Ectodermal cell (in vitro differentiated cells): ENCODE results near the gene ZNF160. TPM values are rescaled to one million over a fixed set of nuclear protein-coding genes. Genes with fewer than 3 reads are reported as not detected.
"Not testable (repeated sequence)": the region's sequence is repeated elsewhere in the genome, so short reads cannot be mapped to it uniquely, and the experiment has no call there.

Experiments used
- H3K27ac ChIP-seq: 2 replicates; pipeline ENCODE4 v1.7.0; 2013; ENCODE audit warnings: mild to moderate bottlenecking, low read depth, low read length; ENCODE audit not compliant: insufficient read depth, poor library complexity, severe bottlenecking
- H3K27me3 ChIP-seq: 2 replicates; pipeline ENCODE4 v1.7.0; 2013; ENCODE audit warnings: mild to moderate bottlenecking, low read length; ENCODE audit not compliant: insufficient read depth, control insufficient read depth, poor library complexity, severe bottlenecking
- H3K36me3 ChIP-seq: one replicate; pipeline ENCODE4 v1.7.0; 2013; ENCODE audit warnings: low read length; ENCODE audit not compliant: control insufficient read depth, insufficient read depth
- H3K4me1 ChIP-seq: one replicate; pipeline ENCODE4 v1.7.0; 2013; ENCODE audit warnings: low read length; ENCODE audit not compliant: control insufficient read depth, insufficient read depth
- H3K4me3 ChIP-seq: 2 replicates; pipeline ENCODE4 v1.7.0; 2013; ENCODE audit warnings: low read depth, low read length, control low read depth; ENCODE audit not compliant: insufficient read depth
- H3K9me3 ChIP-seq: 2 replicates; pipeline ENCODE4 v1.7.0; 2013; ENCODE audit warnings: mild to moderate bottlenecking, low read length, moderate library complexity; ENCODE audit not compliant: control insufficient read depth
- WGBS, 2 experiments: methylation state at CpG; one replicate each; pipeline ENCODE4 v1.1.7; 2013; ENCODE audit warnings: missing lambda C conversion rate in 2 of 2; 5-methylcytosine and 5-hydroxymethylcytosine counted together
- polyA plus RNA-seq, 4 experiments: library from polyadenylated mRNA; stranded (reverse); fragments of 50-300 nt; gene quantifications; one replicate each; pipeline ENCODE4 v1.2.3, GENCODE V29; 2013

The ZNF160 gene
- 42.0 TPM for polyA plus RNA-seq (2013, experiment 1 of 4)
- polyA plus RNA-seq (2013, experiment 2 of 4), result 37.3 TPM
- polyA plus RNA-seq (2013, experiment 3 of 4), result 34.3 TPM
- 31.9 TPM for polyA plus RNA-seq (2013, experiment 4 of 4)

DNA sequence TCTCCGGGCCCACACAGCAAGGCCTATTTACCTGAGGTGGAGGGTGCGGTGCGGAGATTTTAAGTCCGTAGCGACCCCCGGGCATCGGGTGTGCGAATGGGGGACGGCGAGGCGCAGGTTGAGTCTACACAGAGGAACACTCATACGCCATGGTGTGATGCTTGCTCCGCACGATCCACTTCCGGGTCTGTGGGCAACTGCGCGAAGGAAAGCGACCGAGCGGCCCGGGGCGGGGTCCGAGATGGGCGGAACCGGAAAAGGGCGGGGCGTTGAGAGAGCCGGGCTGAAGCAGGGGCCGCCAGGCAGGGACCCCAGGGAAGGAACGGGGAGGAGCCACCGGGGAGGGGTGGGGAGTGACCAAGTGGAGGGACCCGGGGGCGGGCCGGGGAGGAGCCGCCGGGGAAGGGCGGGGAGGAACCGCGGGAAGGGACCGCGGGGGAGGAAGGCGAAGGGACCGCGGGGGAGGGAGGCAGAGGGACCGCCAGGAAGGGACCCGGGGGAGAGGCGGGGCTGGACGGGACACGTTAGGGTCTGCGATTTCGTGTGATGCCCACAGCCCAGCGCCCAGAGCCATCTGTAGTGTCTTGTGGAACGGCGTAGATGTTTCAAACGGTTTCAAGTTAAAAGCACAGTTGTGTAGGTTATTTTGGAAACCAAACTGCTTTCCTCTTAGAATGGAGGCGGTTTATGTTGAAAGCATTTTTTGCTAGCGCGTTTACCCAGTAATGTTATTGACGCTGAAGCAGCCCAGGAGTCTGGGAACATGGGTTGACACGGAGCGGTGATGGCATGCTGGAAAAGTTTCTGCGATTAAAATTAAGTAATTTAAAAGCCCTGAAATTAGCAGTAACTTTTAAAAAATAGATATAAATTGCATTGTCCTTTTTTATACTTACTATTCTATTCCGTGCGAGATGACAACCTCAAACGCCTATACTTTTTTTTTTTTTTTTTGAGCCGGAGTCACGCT, at the start of gene ZNF160:
Gene ZNF160, minus strand, starts transcription at position 189 of the 970 bp plus-strand sequence. CDS start 17,146 bp downstream, outside the sequence.
- Histone ChIP-seq H3K36me3 (no peaks in the 10 kb centered on the region), H3K9me3 (no peaks in the 10 kb centered on the region), H3K27me3 (no peaks in the 10 kb centered on the region), H3K4me3 (peak within 1 kb of the TSS; percentile 77), H3K27ac (peak within 1 kb of the TSS; percentile 19), H3K4me1 (peaks cover 9% of the 10 kb centered on the region)
- 6% methylated on average over 66 to 67 of the region's 67 CpGs for WGBS, 2 experiments

DNA sequence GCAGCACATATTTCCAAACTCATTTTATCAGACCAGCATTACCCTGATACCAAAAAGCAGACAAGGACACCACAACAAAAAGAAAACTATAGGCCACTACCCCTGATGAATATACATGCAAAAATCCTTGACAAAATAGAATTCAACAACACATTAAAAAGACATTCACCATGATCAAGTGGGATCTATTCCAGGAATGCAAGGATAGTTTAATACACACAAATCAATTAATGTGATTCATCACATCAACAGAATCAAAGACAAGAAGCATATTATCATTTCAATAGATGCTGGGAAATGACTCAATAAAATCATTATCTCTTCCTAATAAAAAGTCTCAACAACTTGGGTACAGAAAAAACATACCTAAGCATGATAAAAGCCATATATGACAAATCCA, 44.4 kb upstream of the ZNF160 start:
- Histone ChIP-seq H3K9me3 (peaks cover 1% of the 10 kb centered on the region), H3K4me1 (no peaks in the 10 kb centered on the region), H3K36me3 (peaks cover 35% of the 10 kb centered on the region), H3K27ac (no peak overlapping the region), H3K4me3 (no peak overlapping the region), H3K27me3 (no peaks in the 10 kb centered on the region)

DNA sequence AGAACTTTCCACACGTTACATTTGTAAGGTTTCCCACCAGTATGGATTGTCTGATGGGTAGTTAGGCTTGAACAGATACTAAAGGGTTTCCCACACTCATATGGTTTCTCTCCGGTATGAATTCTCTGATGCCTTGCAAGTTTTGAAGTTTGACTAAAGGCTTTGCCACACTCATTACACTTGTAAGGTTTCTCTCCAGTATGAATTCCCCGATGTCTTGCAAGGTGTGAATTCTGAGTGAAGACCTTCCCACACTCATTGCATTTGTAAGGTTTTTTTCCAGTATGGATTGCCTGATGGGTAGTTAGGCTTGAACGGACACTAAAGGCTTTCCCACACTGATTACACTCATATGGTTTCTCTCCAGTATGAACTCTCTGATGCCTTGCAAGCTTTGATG, 37.1 kb upstream of the ZNF160 start:
- Histone ChIP-seq H3K27me3 (no peaks in the 10 kb centered on the region), H3K27ac (no peak overlapping the region), H3K4me1 (no peaks in the 10 kb centered on the region), H3K9me3 (peaks cover 15% of the 10 kb centered on the region), H3K36me3 (peaks cover 33% of the 10 kb centered on the region), H3K4me3 (no peak overlapping the region)
- WGBS, 2 experiments, result 91 to 96% methylated on average over 4 of the region's 4 CpGs

DNA sequence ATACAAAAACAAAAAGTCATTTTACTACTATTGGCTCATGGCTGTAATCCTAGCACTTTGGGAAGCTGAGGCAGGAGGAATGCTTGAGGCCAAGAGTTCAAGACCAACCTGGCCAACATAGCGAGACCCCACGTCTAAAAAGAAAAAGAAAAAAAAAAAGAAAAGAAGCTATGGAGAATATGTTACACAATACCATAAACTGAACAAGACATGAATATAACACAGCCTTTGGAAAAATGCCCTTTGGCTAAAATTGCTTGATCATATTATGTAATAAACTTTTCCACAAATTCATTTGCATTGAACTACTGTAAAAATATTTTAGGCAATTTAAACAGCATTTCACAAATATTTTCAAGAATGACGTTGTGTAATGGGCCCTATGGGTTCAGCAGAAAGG, 33.2 kb upstream of the ZNF160 start:
- Histone ChIP-seq H3K4me3 (no peak overlapping the region), H3K27ac (no peak overlapping the region), H3K27me3 (peaks cover 3% of the 10 kb centered on the region), H3K36me3 (peaks cover 11% of the 10 kb centered on the region), H3K9me3 (peaks cover 7% of the 10 kb centered on the region), H3K4me1 (peaks cover 4% of the 10 kb centered on the region)
- WGBS, 2 experiments, result 97 to 100% methylated on average over 1 to 2 of the region's 3 CpGs

DNA sequence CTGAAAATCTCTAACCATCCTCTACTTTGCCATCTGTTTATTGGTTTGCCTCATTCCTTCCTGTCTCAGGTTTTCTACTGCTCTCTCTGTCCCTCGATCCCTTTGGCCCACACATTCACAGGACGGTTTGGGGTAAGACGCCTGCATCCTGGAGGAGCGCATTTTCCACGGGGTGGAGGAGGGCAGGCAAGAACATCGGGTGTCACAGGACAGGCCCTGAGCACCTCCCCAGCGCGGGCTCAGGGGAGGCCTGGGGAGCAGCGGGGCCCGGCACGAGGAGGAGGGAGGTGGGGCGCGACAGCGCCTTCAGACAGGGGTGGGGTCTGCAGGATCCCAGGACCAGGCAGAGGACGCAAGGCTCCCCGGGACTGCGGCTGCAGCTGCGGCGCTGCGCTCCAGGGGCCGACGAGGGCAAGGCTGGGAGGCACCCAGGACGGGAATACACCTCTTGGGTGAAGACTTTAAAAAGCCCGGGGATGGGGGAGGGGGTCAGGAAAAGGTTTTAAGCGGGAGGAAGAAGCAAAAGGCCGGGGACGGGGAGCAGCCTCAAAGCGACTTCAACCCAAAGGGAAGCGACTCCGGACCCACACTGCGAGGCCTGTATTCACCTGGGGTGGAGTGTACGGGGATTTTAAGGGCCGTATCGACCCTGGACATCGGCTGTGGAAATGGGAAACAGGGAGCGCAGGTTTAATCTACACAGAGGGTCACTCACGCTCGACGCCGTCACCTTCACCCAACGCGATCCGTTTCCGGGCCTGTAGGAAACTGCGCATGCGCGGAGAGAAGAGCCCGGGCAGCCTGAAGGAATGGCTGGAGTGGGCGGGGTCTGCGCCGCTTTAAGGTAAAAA, 29.1 kb upstream of the ZNF160 start, which contains the start of gene ZNF415:
Gene ZNF415, minus strand, starts transcription at position 770 of the 851 bp plus-strand sequence. CDS start 10,234 bp downstream, outside the sequence.
- H3K9me3 ChIP-seq, result no peaks in the 10 kb centered on the region
- 5 to 7% methylated on average over 51 of the region's 51 CpGs for WGBS, 2 experiments
- H3K4me3 ChIP-seq, result peak within 1 kb of the TSS; percentile 50
- no peaks in the 10 kb centered on the region for H3K36me3 ChIP-seq
- H3K27ac ChIP-seq, result no peak within 1 kb of the TSS
- H3K4me1 ChIP-seq, result peaks cover 4% of the 10 kb centered on the region
- H3K27me3 ChIP-seq, result peaks cover 7% of the 10 kb centered on the region

DNA sequence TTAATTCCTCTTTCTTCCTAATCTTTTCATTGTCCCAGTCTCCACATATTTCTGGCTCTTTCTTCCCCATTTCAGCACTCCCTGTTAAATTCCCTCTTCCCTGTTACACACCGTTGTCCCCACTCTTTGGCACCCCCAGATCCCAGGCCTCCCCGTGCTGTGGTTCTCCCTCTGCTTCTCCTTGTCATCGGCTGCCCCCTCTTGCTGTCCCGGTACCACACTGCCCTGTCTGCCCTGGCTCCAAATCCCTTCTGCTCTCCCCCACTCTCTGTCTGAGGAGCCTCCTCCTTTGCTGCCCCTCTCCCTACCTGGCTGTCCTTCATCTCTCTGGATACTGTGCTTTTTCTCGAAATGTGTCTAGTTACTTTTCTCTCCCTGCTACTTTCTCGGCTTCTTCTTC, 28.5 kb upstream of the ZNF160 start:
- Histone ChIP-seq H3K4me3 (peak overlapping the region; percentile 50), H3K27ac (no peak overlapping the region), H3K9me3 (no peaks in the 10 kb centered on the region), H3K36me3 (no peaks in the 10 kb centered on the region), H3K4me1 (peaks cover 4% of the 10 kb centered on the region), H3K27me3 (peaks cover 7% of the 10 kb centered on the region)
- WGBS, 2 experiments, result 63 to 64% methylated on average over 6 of the region's 6 CpGs

DNA sequence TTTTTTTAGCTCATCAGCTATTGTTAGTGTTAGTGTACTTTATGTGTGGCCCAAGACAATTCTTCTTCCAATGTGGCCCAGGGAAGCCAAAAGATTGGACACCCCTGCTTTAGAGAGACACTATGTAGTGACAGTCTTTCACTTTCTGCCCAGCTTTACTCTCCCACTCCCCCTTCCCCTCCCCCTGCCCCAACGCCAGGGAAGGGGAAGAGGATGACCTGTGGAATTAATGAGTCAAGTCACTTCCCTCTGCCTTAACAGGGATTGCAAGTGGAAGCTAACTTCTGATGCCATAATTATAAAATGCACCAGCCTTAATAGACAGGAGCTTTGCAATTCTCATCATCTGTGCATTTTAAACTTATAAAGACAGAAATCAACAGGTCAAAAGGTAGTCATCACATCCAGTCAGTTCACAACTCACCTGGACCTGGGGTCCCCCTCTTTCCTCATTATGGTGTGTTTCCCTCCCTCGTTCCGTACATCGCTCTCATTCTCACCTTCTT, 27.9 kb upstream of the ZNF160 start:
- Histone ChIP-seq H3K4me1 (peaks cover 4% of the 10 kb centered on the region), H3K9me3 (no peaks in the 10 kb centered on the region), H3K36me3 (no peaks in the 10 kb centered on the region), H3K27ac (no peak overlapping the region), H3K27me3 (peaks cover 7% of the 10 kb centered on the region), H3K4me3 (no peak overlapping the region)
- WGBS, 2 experiments, result 69 to 87% methylated on average over 3 to 4 of the region's 4 CpGs

DNA sequence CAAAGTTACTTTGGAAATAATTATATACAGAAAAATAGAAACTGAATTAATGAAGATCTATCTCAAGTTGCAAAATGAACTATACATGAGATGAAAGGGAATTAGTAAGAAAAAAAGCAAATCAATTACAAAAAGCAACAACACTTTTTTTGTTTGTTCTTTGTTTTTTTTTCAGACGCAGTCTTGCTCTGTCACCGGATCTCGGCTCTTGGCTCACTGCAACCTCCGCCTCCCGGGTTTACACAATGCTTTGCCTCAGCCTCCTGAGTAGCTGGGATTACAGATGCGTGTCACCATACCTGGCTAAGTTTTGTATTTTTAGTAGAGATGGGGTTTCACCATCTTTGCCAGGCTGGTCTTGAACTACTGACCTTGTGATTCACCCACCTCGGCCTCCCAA, 27.3 kb upstream of the ZNF160 start:
- 78 to 81% methylated on average over 7 of the region's 7 CpGs for WGBS, 2 experiments
- H3K4me3 ChIP-seq, result no peak overlapping the region

DNA sequence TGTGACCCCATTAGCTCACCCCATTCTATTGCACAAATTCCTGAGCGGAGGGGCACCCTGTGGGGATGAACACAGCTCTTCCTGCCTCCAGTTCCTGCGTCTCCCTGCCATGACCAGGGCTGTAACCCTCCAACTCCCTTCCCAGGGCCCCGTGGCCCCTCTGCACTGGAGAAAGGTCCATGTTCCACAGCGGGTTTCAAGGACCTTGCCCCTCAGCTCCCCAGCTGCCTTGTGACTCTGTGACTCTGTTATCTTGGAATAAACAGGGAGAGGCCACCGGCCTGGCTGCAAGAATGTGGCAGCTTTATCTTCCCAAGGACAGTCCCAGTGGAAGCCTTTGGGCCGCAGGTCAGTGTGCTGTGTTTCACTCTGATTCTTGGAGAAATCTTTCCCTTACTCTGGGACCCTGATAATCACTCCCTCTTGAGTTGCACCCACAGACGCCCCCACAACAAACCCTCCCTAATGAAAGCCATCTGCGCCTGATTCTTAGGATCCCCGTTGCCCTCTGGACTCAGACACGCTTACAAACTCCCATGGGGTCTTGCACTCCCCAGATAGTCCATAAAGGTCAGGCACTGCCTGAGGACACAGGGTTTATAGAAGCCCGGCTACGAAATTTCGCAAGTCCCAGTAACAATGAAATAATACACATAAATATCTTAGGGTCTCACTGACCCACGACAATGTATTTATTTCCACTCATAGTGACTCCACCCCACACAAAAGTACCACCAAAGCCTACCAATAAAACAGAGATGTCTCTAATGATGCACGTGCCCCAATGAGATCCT, 23.7 kb upstream of the ZNF160 start:
- H3K4me1 ChIP-seq, H3K27ac ChIP-seq, H3K9me3 ChIP-seq, H3K27me3 ChIP-seq, H3K4me3 ChIP-seq, H3K36me3 ChIP-seq: not testable (repeated sequence)
- WGBS, 2 experiments, result 90 to 92% methylated on average over 8 of the region's 15 CpGs

More for the DNA sequence above, 27.3 kb upstream of the ZNF160 start:
- no peaks in the 10 kb centered on the region for H3K9me3 ChIP-seq
- peaks cover 7% of the 10 kb centered on the region for H3K27me3 ChIP-seq
- no peak overlapping the region for H3K27ac ChIP-seq
- peaks cover 4% of the 10 kb centered on the region for H3K4me1 ChIP-seq
- H3K36me3 ChIP-seq, result no peaks in the 10 kb centered on the region
